CD4-positive, alpha-beta memory T cell (primary cell): ENCODE measurements around the gene RFX6. TPM values are rescaled to one million over a fixed set of nuclear protein-coding genes. Genes with fewer than 3 reads are reported as not detected.

Source experiments
- CTCF ChIA-PET: fragments of 350-600 bp; sonication (Branson Sonifier 250); formaldehyde crosslinking; loops from one replicate; lab custom pipeline; 2021; ENCODE audit warnings: inconsistent platforms; ENCODE audit not compliant: partially characterized antibody; lab: Charles Lee
- POLR2A ChIA-PET: fragments of 350-600 bp; sonication (Branson Sonifier 250); formaldehyde crosslinking; loops from one replicate; lab custom pipeline; 2021; ENCODE audit not compliant: partially characterized antibody; lab: Charles Lee
- DNase-seq, 5 donors: peaks; one replicate each; pipeline versions ENCODE4 v3.0.0 to v3.0.0-alpha.2; 2020 to 2022; ENCODE audit warnings: mixed read lengths in 1 of 5
- H3K27ac ChIP-seq: one replicate; pipeline ENCODE4 v1.7.0; 2013; ENCODE audit warnings: low read depth, low read length
- H3K27me3 ChIP-seq: 2 replicates; pipeline ENCODE4 v1.7.0; 2013; ENCODE audit warnings: mild to moderate bottlenecking, low read length, moderate library complexity; ENCODE audit not compliant: insufficient read depth
- H3K36me3 ChIP-seq: 2 replicates; pipeline ENCODE4 v1.7.0; 2013; ENCODE audit warnings: mild to moderate bottlenecking, low read length, moderate library complexity; ENCODE audit not compliant: insufficient read depth
- H3K4me1 ChIP-seq: 2 replicates; pipeline ENCODE4 v1.7.0; 2013; ENCODE audit warnings: mild to moderate bottlenecking, low read length, moderate library complexity; ENCODE audit not compliant: insufficient read depth
- H3K4me3 ChIP-seq, 2 donors: one replicate each; pipeline ENCODE4 v1.7.0; 2013; ENCODE audit warnings: low read length in 2 of 2, mild to moderate bottlenecking in 1 of 2
- H3K9me3 ChIP-seq, 2 donors: one replicate each; pipeline ENCODE4 v1.7.0; 2013; ENCODE audit warnings: low read length in 2 of 2, control low read depth in 1 of 2; ENCODE audit not compliant: control insufficient read depth in 1 of 2
- H3K27ac Mint-ChIP-seq, 7 donors: one replicate each; pipeline ENCODE4 v1.8.0; 2020 to 2021; ENCODE audit warnings: mixed read lengths in 7 of 7, mild to moderate bottlenecking in 6 of 7, inconsistent platforms in 3 of 7, moderate library complexity in 3 of 7
- H3K27me3 Mint-ChIP-seq, 2 donors: one replicate each; pipeline ENCODE4 v1.8.0; 2020 to 2021; ENCODE audit warnings: mixed read lengths in 2 of 2
- H3K36me3 Mint-ChIP-seq, 2 donors: one replicate each; pipeline ENCODE4 v1.8.0; 2020 to 2021; ENCODE audit warnings: mixed read lengths in 2 of 2, inconsistent platforms in 1 of 2, mild to moderate bottlenecking in 1 of 2
- H3K4me1 Mint-ChIP-seq, 4 donors: one replicate each; pipeline ENCODE4 v1.8.0; 2020 to 2021; ENCODE audit warnings: mixed read lengths in 4 of 4, mild to moderate bottlenecking in 1 of 4
- H3K4me3 Mint-ChIP-seq, 8 donors: one replicate each; pipeline ENCODE4 v1.8.0; 2020 to 2021; ENCODE audit warnings: mixed read lengths in 8 of 8, mild to moderate bottlenecking in 7 of 8, moderate library complexity in 6 of 8, inconsistent platforms in 3 of 8
- H3K9me3 Mint-ChIP-seq, 8 donors: one replicate each; pipeline ENCODE4 v1.8.0; 2020 to 2021; ENCODE audit warnings: mixed read lengths in 8 of 8, mild to moderate bottlenecking in 5 of 8, inconsistent platforms in 3 of 8, moderate library complexity in 1 of 8
- intact Hi-C: fragments of 100-400 bp; cut with micrococcal nuclease; formaldehyde crosslinking; loops from one replicate; pipeline ENCODE4 v1.15.1; 2023
- polyA plus RNA-seq, 2 donors: library from polyadenylated mRNA; unstranded; fragments of 300-500 nt; fragmentation: Illumina TruSeq; gene quantifications; one replicate each; pipeline ENCODE4 v1.2.3, GENCODE V29; 2021
- total RNA-seq, 2 experiments: library from RNA; stranded (reverse); gene quantifications; one replicate each; pipeline ENCODE4 v1.2.3, GENCODE V29; 2021

The RFX6 gene
- total and polyA plus RNA-seq, 4 experiments from 2014 or later: not detected

DNA sequence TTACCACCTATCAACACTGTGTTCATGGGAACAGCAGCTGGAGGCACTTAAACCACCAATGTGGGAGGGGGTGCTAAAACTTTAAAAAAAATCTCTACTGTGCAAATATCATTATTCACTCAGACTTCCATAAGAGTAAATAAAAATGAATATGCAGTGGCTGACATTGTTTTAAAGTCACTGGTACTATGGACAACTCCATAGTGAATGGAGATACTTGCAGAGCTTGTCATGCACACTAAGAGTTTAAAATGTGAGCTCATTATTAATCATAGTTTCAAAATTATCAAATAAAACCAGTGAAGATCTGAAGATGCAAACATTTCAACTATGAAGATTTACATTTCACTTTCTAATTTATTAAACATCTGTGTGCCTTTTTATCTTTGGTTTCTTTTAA, 54.4 kb downstream of the RFX6 start:
- Histone ChIP-seq H3K36me3 (no peaks in the 10 kb centered on the region), H3K27me3 (no peaks in the 10 kb centered on the region), H3K9me3 (no peaks in the 10 kb centered on the region), H3K27ac (no peak overlapping the region), H3K4me1 (no peaks in the 10 kb centered on the region), H3K4me3 (no peak overlapping the region)
- Mint-ChIP-seq H3K27me3 (no peaks in the 10 kb centered on the region), H3K36me3 (no peaks in the 10 kb centered on the region), H3K4me1 (no peaks in the 10 kb centered on the region), H3K4me3 (no peak overlapping the region), H3K27ac (no peak overlapping the region), H3K9me3 (peaks cover 0 to 2% (median 0%) of the 10 kb centered on the region in 8 donors)
- ChIA-PET CTCF (no interaction called here), POLR2A (no interaction called here)
- no peak for DNase-seq
- intact Hi-C loops: no loop called here

DNA sequence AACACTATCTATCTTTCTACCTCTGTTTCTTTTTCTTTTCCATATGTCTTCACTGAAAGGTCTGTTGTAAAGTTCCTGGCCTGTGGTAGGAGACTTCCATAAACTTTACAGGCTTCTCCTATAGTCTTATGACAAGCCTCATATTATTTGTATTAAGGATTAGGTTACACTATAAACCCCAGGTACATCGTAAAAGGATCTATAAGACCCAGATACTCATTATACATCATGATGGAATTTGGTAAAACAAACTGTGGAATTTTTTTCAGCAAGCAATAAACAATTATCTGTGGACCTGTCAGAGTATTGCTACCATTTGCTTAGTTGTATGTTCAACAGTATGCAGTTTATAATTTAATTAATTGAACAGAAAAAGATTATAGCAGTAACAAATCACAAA, 55.5 kb downstream of the RFX6 start:
- Mint-ChIP-seq H3K27ac (no peak overlapping the region), H3K4me1 (no peaks in the 10 kb centered on the region), H3K27me3 (no peaks in the 10 kb centered on the region), H3K4me3 (no peak overlapping the region), H3K36me3 (no peaks in the 10 kb centered on the region), H3K9me3 (peaks cover 0 to 2% (median 0%) of the 10 kb centered on the region in 8 donors)
- Histone ChIP-seq H3K36me3 (no peaks in the 10 kb centered on the region), H3K9me3 (no peaks in the 10 kb centered on the region), H3K4me3 (no peak overlapping the region), H3K27me3 (no peaks in the 10 kb centered on the region), H3K27ac (no peak overlapping the region), H3K4me1 (no peaks in the 10 kb centered on the region)
- ChIA-PET POLR2A (no interaction called here), CTCF (no interaction called here)
- intact Hi-C loops: no loop called here
- no peak for DNase-seq

GRCh38 chr6:116933485-116933884, 56.4 kb downstream of the RFX6 start:
- ChIA-PET POLR2A (no interaction called here), CTCF (no interaction called here)
- Histone ChIP-seq H3K4me3 (no peak overlapping the region), H3K27ac (no peak overlapping the region), H3K36me3 (no peaks in the 10 kb centered on the region), H3K9me3 (no peaks in the 10 kb centered on the region), H3K27me3 (no peaks in the 10 kb centered on the region), H3K4me1 (no peaks in the 10 kb centered on the region)
- Mint-ChIP-seq H3K27ac (no peak overlapping the region), H3K27me3 (no peaks in the 10 kb centered on the region), H3K36me3 (no peaks in the 10 kb centered on the region), H3K4me1 (no peaks in the 10 kb centered on the region), H3K4me3 (no peak overlapping the region), H3K9me3 (peaks cover 0 to 2% (median 0%) of the 10 kb centered on the region in 8 donors)
- intact Hi-C loops: no loop called here
- DNase-seq: no peak

DNA sequence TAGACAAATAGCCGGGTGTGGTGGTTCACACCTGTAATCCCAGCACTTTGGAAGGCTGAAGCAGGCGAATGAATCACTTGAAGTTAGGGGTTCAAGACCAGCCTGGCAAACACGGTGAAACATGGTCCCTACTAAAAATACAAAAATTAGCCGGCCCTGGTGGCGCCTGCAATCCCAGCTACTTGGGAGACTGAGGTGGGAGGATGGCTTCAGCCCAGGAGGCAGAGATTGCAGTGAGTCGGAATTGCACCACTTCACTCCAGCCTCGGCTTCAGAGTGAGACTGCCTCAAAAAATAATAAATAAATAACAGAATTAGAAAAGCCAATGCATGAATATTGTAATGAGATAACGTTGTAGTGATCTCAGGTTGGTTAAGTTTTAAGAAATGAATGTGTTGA, 61.3 kb downstream of the RFX6 start:
- intact Hi-C loops: no loop called here
- H3K9me3 ChIP-seq: no peaks in the 10 kb centered on the region
- H3K36me3 Mint-ChIP-seq: no peaks in the 10 kb centered on the region
- peaks cover 0 to 3% of the 10 kb centered on the region in 2 donors for H3K27me3 Mint-ChIP-seq
- H3K27ac Mint-ChIP-seq: no peak overlapping the region
- no peak overlapping the region for H3K4me3 ChIP-seq
- H3K4me3 Mint-ChIP-seq: no peak overlapping the region
- H3K27ac ChIP-seq: no peak overlapping the region
- H3K4me1 Mint-ChIP-seq: no peaks in the 10 kb centered on the region
- H3K4me1 ChIP-seq: no peaks in the 10 kb centered on the region
- ChIA-PET POLR2A (no interaction called here), CTCF (no interaction called here)
- peaks cover 0 to 2% (median 0%) of the 10 kb centered on the region in 8 donors for H3K9me3 Mint-ChIP-seq
- no peaks in the 10 kb centered on the region for H3K36me3 ChIP-seq
- H3K27me3 ChIP-seq: no peaks in the 10 kb centered on the region
- DNase-seq: no peak

- Mint-ChIP-seq H3K9me3 (no peaks in the 10 kb centered on the region), H3K27me3 (peaks cover 0 to 3% of the 10 kb centered on the region in 2 donors), H3K4me1 (no peaks in the 10 kb centered on the region), H3K4me3 (no peak overlapping the region), H3K27ac (no peak overlapping the region), H3K36me3 (no peaks in the 10 kb centered on the region)
- intact Hi-C loops: no loop called here
- Histone ChIP-seq H3K27ac (no peak overlapping the region), H3K4me1 (no peaks in the 10 kb centered on the region), H3K4me3 (no peak overlapping the region), H3K36me3 (no peaks in the 10 kb centered on the region), H3K9me3 (no peaks in the 10 kb centered on the region), H3K27me3 (no peaks in the 10 kb centered on the region)
- no peak for DNase-seq
- CTCF ChIA-PET: interaction anchor here (0.9 kb wide), 1 partner anchor 9 kb away, joined by 3 read pairs; no protein-coding TSS in a partner anchor
- POLR2A ChIA-PET: no interaction called here
Measured at GRCh38 chr6:116941727-116942126, 64.7 kb downstream of the RFX6 start.

DNA sequence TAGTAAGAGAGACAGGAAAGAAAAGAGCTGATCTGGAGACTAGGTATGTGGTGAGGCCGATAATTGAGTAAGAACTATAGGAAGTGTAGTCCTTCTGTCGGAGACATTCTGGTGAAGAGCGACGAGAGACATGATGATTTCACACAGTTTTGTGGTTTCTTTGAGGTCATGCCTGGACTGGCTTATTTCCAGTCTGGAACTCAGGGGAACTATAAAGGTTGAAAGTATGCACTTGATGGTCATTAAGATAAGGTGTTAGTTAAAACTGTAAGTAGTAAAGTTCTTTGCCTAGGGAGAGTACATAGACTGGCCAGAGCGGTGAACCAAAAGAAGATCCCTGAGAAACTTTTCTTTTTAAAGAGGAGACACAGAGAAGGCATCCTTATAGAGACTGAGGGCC, 68.8 kb downstream of the RFX6 start:
- no peak for DNase-seq
- Histone ChIP-seq H3K27me3 (no peaks in the 10 kb centered on the region), H3K9me3 (no peaks in the 10 kb centered on the region), H3K4me3 (no peak overlapping the region), H3K4me1 (no peaks in the 10 kb centered on the region), H3K36me3 (no peaks in the 10 kb centered on the region), H3K27ac (no peak overlapping the region)
- ChIA-PET POLR2A (no interaction called here), CTCF (no interaction called here)
- Mint-ChIP-seq H3K27ac (no peak overlapping the region), H3K9me3 (no peaks in the 10 kb centered on the region), H3K4me1 (no peaks in the 10 kb centered on the region), H3K36me3 (no peaks in the 10 kb centered on the region), H3K27me3 (peaks cover 1 to 4% of the 10 kb centered on the region in 2 donors), H3K4me3 (no peak overlapping the region)
- intact Hi-C loops: no loop called here

DNA sequence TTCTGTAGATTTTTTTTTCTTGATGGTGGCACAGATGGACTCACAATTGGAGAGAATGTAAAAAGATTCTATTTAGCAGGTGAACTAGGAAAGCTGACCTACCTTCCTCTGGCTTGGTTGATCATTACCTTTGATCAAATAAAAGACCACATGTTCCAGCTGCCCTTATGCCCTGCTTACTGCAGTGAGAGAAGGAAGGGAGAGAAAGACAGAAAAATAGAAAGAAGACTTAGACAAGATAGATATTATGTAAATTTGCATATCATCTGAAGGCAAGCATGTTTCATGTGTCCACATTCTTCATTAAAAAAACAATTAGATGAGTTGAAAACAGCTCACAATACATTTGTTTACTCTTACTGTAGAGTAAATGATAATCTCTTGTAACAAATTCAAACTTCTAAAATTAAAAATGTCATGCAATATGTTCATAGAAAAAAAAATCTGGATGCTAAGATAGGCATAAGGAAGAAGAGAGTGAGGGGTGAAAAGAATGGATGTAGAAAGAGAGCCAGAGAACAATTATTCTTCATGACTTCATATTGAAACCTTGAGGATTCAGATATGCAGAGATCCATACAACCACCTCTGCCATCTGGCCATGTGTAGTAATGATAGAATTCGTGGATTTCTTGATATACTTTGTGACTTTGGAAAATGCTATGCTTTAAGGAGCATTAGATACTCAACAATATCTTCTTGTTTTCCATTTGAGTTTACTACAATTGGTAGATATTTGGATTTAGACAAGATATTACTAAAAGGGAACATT, 71.7 kb downstream of the RFX6 start:
- H3K36me3 ChIP-seq: no peaks in the 10 kb centered on the region
- H3K27ac Mint-ChIP-seq: no peak overlapping the region
- no peaks in the 10 kb centered on the region for H3K27me3 ChIP-seq
- H3K4me3 ChIP-seq: no peak overlapping the region
- no peaks in the 10 kb centered on the region for H3K4me1 ChIP-seq
- H3K4me1 Mint-ChIP-seq: no peaks in the 10 kb centered on the region
- intact Hi-C loops: no loop called here
- no peaks in the 10 kb centered on the region for H3K9me3 ChIP-seq
- H3K27ac ChIP-seq: no peak overlapping the region
- H3K27me3 Mint-ChIP-seq: peaks cover 1% of the 10 kb centered on the region in 2 donors
- ChIA-PET CTCF (no interaction called here), POLR2A (no interaction called here)
- no peaks in the 10 kb centered on the region for H3K36me3 Mint-ChIP-seq
- no peak overlapping the region for H3K4me3 Mint-ChIP-seq
- no peak for DNase-seq
- H3K9me3 Mint-ChIP-seq: no peaks in the 10 kb centered on the region
